ENCODE measurements around the gene FOLH1. TPM values are rescaled to one million over a fixed set of nuclear protein-coding genes. Genes with fewer than 3 reads are reported as not detected.
"Not testable (repeated sequence)": the region's sequence is repeated elsewhere in the genome, so short reads cannot be mapped to it uniquely, and the experiment has no call there.

FOLH1 gene
- not detected for polyA plus RNA-seq (2013, experiment 1 of 2)
- polyA plus RNA-seq (2013, experiment 2 of 2), result not detected

- H3K36me3 ChIP-seq (ENCODE audit: control insufficient read depth, insufficient read depth, low read length), result no peaks in the 10 kb centered on the region
- 54 to 55% methylated on average over 39 to 40 of the region's 48 CpGs for WGBS, 2 experiments (ENCODE audit: insufficient coverage in 2 of 2)
- H3K4me3 ChIP-seq (ENCODE audit: extremely low read depth, insufficient read depth, low read length, poor library complexity, severe bottlenecking), result no peak within 1 kb of the TSS
- H3K9me3 ChIP-seq (ENCODE audit: control insufficient read depth, low read length), result no peaks in the 10 kb centered on the region
- H3K4me1 ChIP-seq (ENCODE audit: control insufficient read depth, insufficient read depth, low read length, poor library complexity, severe bottlenecking), result no peaks in the 10 kb centered on the region
- H3K27ac ChIP-seq (ENCODE audit: low read depth, low read length, severe bottlenecking), result no peak within 1 kb of the TSS
Observed at GRCh38 chr11:49208006-49208721, at the start of gene FOLH1. TSS of gene FOLH1 (minus strand) at chr11:49208602. CDS start at chr11:49208409, 193 bp downstream.

DNA sequence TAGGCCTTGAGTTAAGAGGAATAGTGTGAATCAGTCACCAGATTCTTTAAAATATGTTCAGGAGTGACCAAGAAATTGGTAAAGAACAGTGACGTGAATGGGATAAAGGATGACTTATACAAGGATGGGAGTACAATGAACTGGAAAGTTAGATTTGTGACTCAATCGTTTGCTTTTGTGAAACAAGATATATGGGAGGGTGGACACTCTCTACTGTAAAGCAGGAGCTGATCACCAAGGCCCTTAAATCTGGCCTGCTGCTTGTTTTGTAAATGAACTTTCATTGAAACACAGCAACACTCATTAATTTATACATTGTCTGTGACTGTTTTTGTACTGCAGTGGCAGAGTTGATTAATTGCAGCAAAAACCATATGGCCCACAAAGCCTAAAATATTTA is 46.7 kb upstream of the FOLH1 start:
- 93 to 100% methylated on average over 1 of the region's 2 CpGs for WGBS, 2 experiments (ENCODE audit: insufficient coverage in 2 of 2)
- not testable (repeated sequence) for H3K4me1 ChIP-seq (ENCODE audit: control insufficient read depth, insufficient read depth, low read length, poor library complexity, severe bottlenecking); H3K36me3 ChIP-seq (ENCODE audit: control insufficient read depth, insufficient read depth, low read length); H3K4me3 ChIP-seq (ENCODE audit: extremely low read depth, insufficient read depth, low read length, poor library complexity, severe bottlenecking); H3K27ac ChIP-seq (ENCODE audit: low read depth, low read length, severe bottlenecking); H3K9me3 ChIP-seq (ENCODE audit: control insufficient read depth, low read length)

- no CpG with 5 or more reads among the region's 5 CpGs for WGBS, 2 experiments (ENCODE audit: insufficient coverage in 2 of 2)
- H3K9me3 ChIP-seq (ENCODE audit: control insufficient read depth, low read length); H3K27ac ChIP-seq (ENCODE audit: low read depth, low read length, severe bottlenecking); H3K36me3 ChIP-seq (ENCODE audit: control insufficient read depth, insufficient read depth, low read length); H3K4me3 ChIP-seq (ENCODE audit: extremely low read depth, insufficient read depth, low read length, poor library complexity, severe bottlenecking); H3K4me1 ChIP-seq (ENCODE audit: control insufficient read depth, insufficient read depth, low read length, poor library complexity, severe bottlenecking): not testable (repeated sequence)
Observed at GRCh38 chr11:49251212-49251611, 42.8 kb upstream of the FOLH1 start.

DNA sequence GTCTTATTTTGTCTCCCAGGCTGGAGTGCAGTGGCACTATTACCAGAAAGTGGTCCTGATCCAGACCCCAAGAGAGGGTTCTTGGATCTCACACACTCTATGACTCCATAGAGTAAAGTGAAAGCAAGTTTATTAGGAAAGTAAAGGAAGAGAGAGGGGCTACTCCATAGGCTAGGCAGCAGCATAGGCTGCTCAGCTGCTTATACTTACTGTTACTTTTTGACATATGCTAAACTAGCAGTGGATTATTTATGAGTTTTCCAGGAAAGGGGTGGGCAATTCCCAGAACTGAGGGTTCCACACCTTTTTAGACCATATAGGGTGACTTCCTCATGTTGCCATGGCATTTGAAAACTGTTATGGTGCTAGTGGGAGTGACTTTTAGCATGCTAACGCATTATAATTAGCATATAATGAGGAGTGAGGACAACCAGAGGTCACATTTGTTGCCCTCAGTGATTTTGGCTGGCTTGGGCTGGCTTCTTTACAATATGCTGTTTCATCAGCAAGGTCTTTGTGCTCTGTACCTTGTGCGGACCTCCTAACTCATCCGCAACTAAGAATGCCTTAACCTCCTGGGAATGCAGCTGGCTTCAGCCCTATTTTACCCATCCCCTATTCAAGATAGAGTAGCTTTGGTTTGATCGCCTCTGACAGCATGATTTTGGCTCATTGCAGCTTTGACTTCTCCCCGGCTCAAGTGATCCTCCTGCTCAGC is 42.2 kb upstream of the FOLH1 start:
- WGBS, 2 experiments (ENCODE audit: insufficient coverage in 2 of 2), result 100% methylated on average over 1 of the region's 5 CpGs; no CpG with 5 or more reads in 1 of the 2 experiments
- not testable (repeated sequence) for H3K27ac ChIP-seq (ENCODE audit: low read depth, low read length, severe bottlenecking); H3K9me3 ChIP-seq (ENCODE audit: control insufficient read depth, low read length); H3K4me1 ChIP-seq (ENCODE audit: control insufficient read depth, insufficient read depth, low read length, poor library complexity, severe bottlenecking); H3K4me3 ChIP-seq (ENCODE audit: extremely low read depth, insufficient read depth, low read length, poor library complexity, severe bottlenecking); H3K36me3 ChIP-seq (ENCODE audit: control insufficient read depth, insufficient read depth, low read length)

DNA sequence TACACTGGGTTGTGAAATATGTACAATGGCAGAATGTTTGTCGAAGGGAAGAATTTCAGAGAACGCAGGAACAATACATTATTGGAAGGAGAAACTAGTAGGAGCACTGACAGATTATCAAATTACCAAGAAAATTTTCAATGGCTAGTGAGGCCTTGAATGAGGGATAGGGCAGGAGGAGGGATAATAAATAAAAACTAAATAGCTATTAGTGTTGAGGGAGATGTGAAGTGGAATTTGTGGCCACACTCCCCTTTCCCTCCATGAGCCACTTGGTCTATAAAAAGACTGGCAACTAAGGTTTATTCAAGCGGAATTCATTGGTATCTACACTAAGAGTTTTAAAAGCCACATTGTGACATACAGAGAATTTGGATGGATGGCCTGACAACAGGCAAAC is 41.0 kb upstream of the FOLH1 start:
- H3K4me1 ChIP-seq (ENCODE audit: control insufficient read depth, insufficient read depth, low read length, poor library complexity, severe bottlenecking); H3K27ac ChIP-seq (ENCODE audit: low read depth, low read length, severe bottlenecking); H3K4me3 ChIP-seq (ENCODE audit: extremely low read depth, insufficient read depth, low read length, poor library complexity, severe bottlenecking); H3K9me3 ChIP-seq (ENCODE audit: control insufficient read depth, low read length); H3K36me3 ChIP-seq (ENCODE audit: control insufficient read depth, insufficient read depth, low read length): not testable (repeated sequence)
- 85 to 100% methylated on average over 1 to 2 of the region's 3 CpGs for WGBS, 2 experiments (ENCODE audit: insufficient coverage in 2 of 2)

- not testable (repeated sequence) for H3K36me3 ChIP-seq (ENCODE audit: control insufficient read depth, insufficient read depth, low read length); H3K4me1 ChIP-seq (ENCODE audit: control insufficient read depth, insufficient read depth, low read length, poor library complexity, severe bottlenecking); H3K9me3 ChIP-seq (ENCODE audit: control insufficient read depth, low read length); H3K4me3 ChIP-seq (ENCODE audit: extremely low read depth, insufficient read depth, low read length, poor library complexity, severe bottlenecking); H3K27ac ChIP-seq (ENCODE audit: low read depth, low read length, severe bottlenecking)
- 80 to 88% methylated on average over 3 to 4 of the region's 4 CpGs for WGBS, 2 experiments (ENCODE audit: insufficient coverage in 2 of 2)
Observed at GRCh38 chr11:49233685-49234084, 25.3 kb upstream of the FOLH1 start.

GRCh38 chr11:49233019-49233418 is 24.6 kb upstream of the FOLH1 start:
- not testable (repeated sequence) for H3K9me3 ChIP-seq (ENCODE audit: control insufficient read depth, low read length); H3K4me3 ChIP-seq (ENCODE audit: extremely low read depth, insufficient read depth, low read length, poor library complexity, severe bottlenecking); H3K4me1 ChIP-seq (ENCODE audit: control insufficient read depth, insufficient read depth, low read length, poor library complexity, severe bottlenecking); H3K36me3 ChIP-seq (ENCODE audit: control insufficient read depth, insufficient read depth, low read length); H3K27ac ChIP-seq (ENCODE audit: low read depth, low read length, severe bottlenecking)
- WGBS, 2 experiments (ENCODE audit: insufficient coverage in 2 of 2), result 77 to 90% methylated on average over 3 to 4 of the region's 5 CpGs

DNA sequence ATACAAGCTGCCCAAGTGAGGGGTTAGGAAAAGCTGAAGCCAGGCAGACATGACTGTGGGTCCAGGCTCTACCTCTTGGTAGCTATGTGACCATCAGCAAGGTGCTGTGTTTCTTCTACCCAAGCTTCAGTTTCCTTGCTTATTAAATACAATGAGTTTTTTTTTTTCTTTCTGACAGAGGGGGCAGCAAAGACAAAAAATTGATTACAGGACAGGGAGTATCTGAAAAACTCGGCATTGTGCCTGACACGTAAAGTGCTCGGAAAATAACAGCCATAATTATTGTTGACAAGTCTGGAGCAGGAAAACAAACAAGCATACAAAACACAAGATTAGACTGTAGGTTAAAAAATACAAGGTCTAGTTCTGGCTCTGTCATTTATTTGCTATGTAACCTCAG is 23.3 kb upstream of the FOLH1 start:
- H3K4me1 ChIP-seq (ENCODE audit: control insufficient read depth, insufficient read depth, low read length, poor library complexity, severe bottlenecking); H3K9me3 ChIP-seq (ENCODE audit: control insufficient read depth, low read length); H3K36me3 ChIP-seq (ENCODE audit: control insufficient read depth, insufficient read depth, low read length); H3K4me3 ChIP-seq (ENCODE audit: extremely low read depth, insufficient read depth, low read length, poor library complexity, severe bottlenecking); H3K27ac ChIP-seq (ENCODE audit: low read depth, low read length, severe bottlenecking): not testable (repeated sequence)
- WGBS, 2 experiments (ENCODE audit: insufficient coverage in 2 of 2), result no CpG with 5 or more reads among the region's 3 CpGs

- not testable (repeated sequence) for H3K4me1 ChIP-seq (ENCODE audit: control insufficient read depth, insufficient read depth, low read length, poor library complexity, severe bottlenecking); H3K36me3 ChIP-seq (ENCODE audit: control insufficient read depth, insufficient read depth, low read length); H3K27ac ChIP-seq (ENCODE audit: low read depth, low read length, severe bottlenecking); H3K9me3 ChIP-seq (ENCODE audit: control insufficient read depth, low read length); H3K4me3 ChIP-seq (ENCODE audit: extremely low read depth, insufficient read depth, low read length, poor library complexity, severe bottlenecking)
- WGBS, 2 experiments (ENCODE audit: insufficient coverage in 2 of 2), result 82 to 92% methylated on average over 1 of the region's 1 CpG
Observed at GRCh38 chr11:49230534-49230933, 22.1 kb upstream of the FOLH1 start.

GRCh38 chr11:49230001-49230400 is 21.6 kb upstream of the FOLH1 start:
- WGBS, 2 experiments (ENCODE audit: insufficient coverage in 2 of 2), result no CpG with 5 or more reads among the region's 3 CpGs
- not testable (repeated sequence) for H3K4me1 ChIP-seq (ENCODE audit: control insufficient read depth, insufficient read depth, low read length, poor library complexity, severe bottlenecking); H3K27ac ChIP-seq (ENCODE audit: low read depth, low read length, severe bottlenecking); H3K4me3 ChIP-seq (ENCODE audit: extremely low read depth, insufficient read depth, low read length, poor library complexity, severe bottlenecking); H3K36me3 ChIP-seq (ENCODE audit: control insufficient read depth, insufficient read depth, low read length); H3K9me3 ChIP-seq (ENCODE audit: control insufficient read depth, low read length)

GRCh38 chr11:49229136-49229535 is 20.7 kb upstream of the FOLH1 start:
- H3K27ac ChIP-seq (ENCODE audit: low read depth, low read length, severe bottlenecking); H3K9me3 ChIP-seq (ENCODE audit: control insufficient read depth, low read length); H3K4me3 ChIP-seq (ENCODE audit: extremely low read depth, insufficient read depth, low read length, poor library complexity, severe bottlenecking); H3K36me3 ChIP-seq (ENCODE audit: control insufficient read depth, insufficient read depth, low read length); H3K4me1 ChIP-seq (ENCODE audit: control insufficient read depth, insufficient read depth, low read length, poor library complexity, severe bottlenecking): not testable (repeated sequence)
- 43 to 71% methylated on average over 1 of the region's 2 CpGs for WGBS, 2 experiments (ENCODE audit: insufficient coverage in 2 of 2)

All from mesodermal cell (in vitro differentiated cells).